ENCODE data around the gene TRAF6.
"Not testable (repeated sequence)": the region's sequence is repeated elsewhere in the genome, so short reads cannot be mapped to it uniquely, and the experiment has no call there.

TRAF6 gene

DNA sequence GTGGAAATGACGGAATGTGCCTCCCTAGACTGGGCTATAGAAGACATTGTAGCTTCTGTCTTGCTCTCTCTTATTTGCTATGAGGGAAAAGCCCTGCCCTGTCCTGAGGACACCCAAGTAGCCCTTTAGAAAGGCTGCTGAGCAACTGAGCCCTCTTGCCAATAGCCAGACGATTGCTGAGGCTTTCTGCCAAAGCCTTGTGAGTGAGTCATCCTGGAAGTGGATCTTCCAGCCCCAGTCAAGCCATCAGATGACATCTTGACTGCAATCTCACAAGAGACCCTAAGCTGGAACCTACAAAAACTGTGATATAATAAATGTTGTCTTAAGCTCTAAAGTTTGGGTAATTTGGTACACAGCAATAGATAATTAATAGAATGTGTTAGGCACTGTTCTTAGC, 3.9 kb upstream of the TRAF6 start:
- Histone ChIP-seq H3K4me3 (ENCODE audit: low read length) (no peak overlapping the region), H3K9me3 (ENCODE audit: control insufficient read depth, insufficient read depth, low read length) (no peaks in the 10 kb centered on the region), H3K4me1 (ENCODE audit: control insufficient read depth, insufficient read depth, low read length) (no peaks in the 10 kb centered on the region), H3K27me3 (ENCODE audit: control insufficient read depth, insufficient read depth, low read length) (no peaks in the 10 kb centered on the region), H3K36me3 (ENCODE audit: control insufficient read depth, insufficient read depth, low read length) (no peaks in the 10 kb centered on the region), H3K27ac (ENCODE audit: low read length) (no peak overlapping the region)
- no CpG with 5 or more reads among the region's 2 CpGs for WGBS (ENCODE audit: insufficient coverage, insufficient read length)
- no peak for DNase-seq (ENCODE audit: low read depth, low spot score)

DNA sequence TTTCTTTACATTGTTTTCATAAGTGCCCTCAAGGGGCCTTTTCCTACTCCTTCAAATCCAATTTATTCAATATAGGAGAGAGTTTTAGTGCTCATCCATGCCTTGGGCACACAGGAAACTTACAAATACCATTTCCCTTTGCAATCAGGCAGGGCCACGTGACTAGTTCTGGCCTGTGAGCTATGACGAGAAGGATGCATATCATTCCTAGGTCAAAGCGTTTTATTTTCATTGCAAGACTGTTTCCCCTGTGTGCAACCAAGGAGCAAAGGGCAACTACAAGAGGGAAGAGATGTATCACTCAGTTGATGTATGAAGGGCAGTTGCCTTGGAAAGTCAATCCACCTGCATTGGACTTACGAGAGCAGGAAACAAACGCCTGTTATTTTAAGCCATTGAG, 1.9 kb upstream of the TRAF6 start:
- Histone ChIP-seq H3K27ac (ENCODE audit: low read length) (no peak overlapping the region), H3K9me3 (ENCODE audit: control insufficient read depth, insufficient read depth, low read length) (no peaks in the 10 kb centered on the region), H3K4me1 (ENCODE audit: control insufficient read depth, insufficient read depth, low read length) (no peaks in the 10 kb centered on the region; the same call in 1 of the 2 replicates), H3K27me3 (ENCODE audit: control insufficient read depth, insufficient read depth, low read length) (no peaks in the 10 kb centered on the region), H3K4me3 (ENCODE audit: low read length) (no peak overlapping the region), H3K36me3 (ENCODE audit: control insufficient read depth, insufficient read depth, low read length) (no peaks in the 10 kb centered on the region)
- WGBS (ENCODE audit: insufficient coverage, insufficient read length): no CpG with 5 or more reads among the region's 5 CpGs
- DNase-seq (ENCODE audit: low read depth, low spot score): no peak

DNA sequence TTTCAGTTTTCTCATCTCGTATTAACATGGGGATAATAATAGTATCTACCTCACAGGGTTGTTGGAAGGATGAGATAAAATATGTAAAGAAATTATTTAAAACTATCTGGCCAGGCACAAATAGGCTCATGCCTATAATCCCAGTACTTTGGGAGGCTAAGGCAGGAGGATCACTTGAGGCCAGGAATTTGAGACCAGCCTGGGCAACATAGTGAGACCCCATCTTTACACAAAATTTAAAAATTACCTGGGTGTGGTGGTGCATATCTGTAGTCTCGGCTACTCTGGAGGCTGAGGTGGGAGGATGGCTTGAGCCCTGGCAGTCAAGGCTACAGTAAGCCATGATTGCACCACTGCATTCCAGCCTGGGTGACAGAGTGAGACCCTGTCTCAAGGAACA, 990 bp upstream of the TRAF6 start:
- H3K27ac ChIP-seq (ENCODE audit: low read length); H3K27me3 ChIP-seq (ENCODE audit: control insufficient read depth, insufficient read depth, low read length); H3K4me3 ChIP-seq (ENCODE audit: low read length); DNase-seq (ENCODE audit: low read depth, low spot score); H3K9me3 ChIP-seq (ENCODE audit: control insufficient read depth, insufficient read depth, low read length); H3K4me1 ChIP-seq (ENCODE audit: control insufficient read depth, insufficient read depth, low read length); H3K36me3 ChIP-seq (ENCODE audit: control insufficient read depth, insufficient read depth, low read length): not testable (repeated sequence)
- WGBS (ENCODE audit: insufficient coverage, insufficient read length): no CpG with 5 or more reads among the region's 2 CpGs

DNA sequence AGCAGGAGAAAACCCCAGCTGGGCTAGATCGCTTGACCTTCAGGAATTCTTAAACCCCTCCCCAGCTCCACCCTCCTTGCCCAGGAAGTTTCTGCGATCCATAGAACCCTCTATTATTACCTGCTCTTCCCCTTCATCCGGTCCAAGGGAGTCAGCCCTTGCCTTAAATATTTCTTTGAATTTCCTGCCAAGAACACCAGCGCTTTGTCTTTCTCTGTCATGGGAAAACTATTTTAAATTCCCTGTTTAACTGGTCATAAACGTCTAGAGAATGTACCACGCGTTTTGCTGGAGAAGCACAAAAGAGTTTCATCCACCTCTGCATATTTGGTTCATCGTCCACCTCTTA, 496 bp upstream of the TRAF6 start:
- no peak for DNase-seq (ENCODE audit: low read depth, low spot score)
- no peaks in the 10 kb centered on the region for H3K36me3 ChIP-seq (ENCODE audit: control insufficient read depth, insufficient read depth, low read length)
- WGBS (ENCODE audit: insufficient coverage, insufficient read length): no CpG with 5 or more reads among the region's 8 CpGs
- peak overlapping the region; percentile 71; the same call in 1 of the 2 replicates for H3K4me3 ChIP-seq (ENCODE audit: low read length)
- H3K9me3 ChIP-seq (ENCODE audit: control insufficient read depth, insufficient read depth, low read length): no peaks in the 10 kb centered on the region
- no peaks in the 10 kb centered on the region for H3K27me3 ChIP-seq (ENCODE audit: control insufficient read depth, insufficient read depth, low read length)
- H3K27ac ChIP-seq (ENCODE audit: low read length): no peak overlapping the region
- no peaks in the 10 kb centered on the region; the same call in 1 of the 2 replicates for H3K4me1 ChIP-seq (ENCODE audit: control insufficient read depth, insufficient read depth, low read length)

DNA sequence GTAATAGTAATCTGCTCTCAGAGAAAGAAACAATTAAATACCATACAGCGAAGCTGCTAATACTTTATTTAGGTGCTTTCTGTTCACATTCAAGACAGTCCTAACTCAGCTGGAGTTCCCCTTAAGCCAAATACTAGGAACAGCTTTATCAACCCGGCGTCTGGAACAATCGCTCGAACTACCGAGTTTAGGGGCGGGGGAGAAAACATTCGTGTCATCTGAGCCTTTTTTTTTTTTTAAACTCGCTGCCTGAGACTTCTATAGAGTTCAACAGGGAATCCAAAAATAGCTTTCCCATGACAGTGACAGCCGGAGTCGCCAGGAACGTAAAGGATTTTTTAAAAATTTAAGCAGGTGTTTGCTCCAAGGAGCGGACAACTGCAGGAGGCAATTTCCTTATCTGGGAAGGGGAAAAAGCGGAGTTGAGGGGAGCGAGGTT, 852 bp downstream of the TRAF6 start:
- no peaks in the 10 kb centered on the region for H3K27me3 ChIP-seq (ENCODE audit: control insufficient read depth, insufficient read depth, low read length)
- H3K4me1 ChIP-seq (ENCODE audit: control insufficient read depth, insufficient read depth, low read length): no peaks in the 10 kb centered on the region; the same call in 1 of the 2 replicates
- peak overlapping the region; percentile 71 for H3K4me3 ChIP-seq (ENCODE audit: low read length)
- no peaks in the 10 kb centered on the region for H3K36me3 ChIP-seq (ENCODE audit: control insufficient read depth, insufficient read depth, low read length)
- H3K27ac ChIP-seq (ENCODE audit: low read length): no peak overlapping the region
- H3K9me3 ChIP-seq (ENCODE audit: control insufficient read depth, insufficient read depth, low read length): no peaks in the 10 kb centered on the region
- WGBS (ENCODE audit: insufficient coverage, insufficient read length): no CpG with 5 or more reads among the region's 15 CpGs
- no peak for DNase-seq (ENCODE audit: low read depth, low spot score)

DNA sequence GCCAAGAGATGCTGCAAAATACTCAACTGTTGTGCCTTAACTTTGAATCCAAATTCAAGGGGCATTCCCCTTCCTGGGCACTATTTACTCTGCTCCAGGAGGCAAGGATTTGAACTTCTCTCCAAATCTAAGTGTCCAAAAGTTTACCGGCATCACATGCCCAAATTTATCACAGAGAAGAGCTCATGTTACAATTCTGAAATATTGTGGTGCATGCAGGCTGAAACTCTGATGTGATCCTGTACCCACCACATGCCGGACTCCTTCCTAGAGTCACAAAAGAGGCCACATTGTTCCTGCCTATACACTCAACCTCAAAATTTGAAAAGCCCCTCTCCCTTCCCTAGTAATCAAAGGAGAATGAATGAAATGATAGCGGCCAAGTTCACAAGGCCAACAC, 1.3 kb downstream of the TRAF6 start:
- Histone ChIP-seq H3K9me3 (ENCODE audit: control insufficient read depth, insufficient read depth, low read length) (no peaks in the 10 kb centered on the region), H3K36me3 (ENCODE audit: control insufficient read depth, insufficient read depth, low read length) (no peaks in the 10 kb centered on the region), H3K4me1 (ENCODE audit: control insufficient read depth, insufficient read depth, low read length) (no peaks in the 10 kb centered on the region; the same call in 1 of the 2 replicates), H3K4me3 (ENCODE audit: low read length) (no peak overlapping the region; the same call in 1 of the 2 replicates), H3K27me3 (ENCODE audit: control insufficient read depth, insufficient read depth, low read length) (no peaks in the 10 kb centered on the region), H3K27ac (ENCODE audit: low read length) (no peak overlapping the region)
- no peak for DNase-seq (ENCODE audit: low read depth, low spot score)
- WGBS (ENCODE audit: insufficient coverage, insufficient read length): no CpG with 5 or more reads among the region's 3 CpGs

DNA sequence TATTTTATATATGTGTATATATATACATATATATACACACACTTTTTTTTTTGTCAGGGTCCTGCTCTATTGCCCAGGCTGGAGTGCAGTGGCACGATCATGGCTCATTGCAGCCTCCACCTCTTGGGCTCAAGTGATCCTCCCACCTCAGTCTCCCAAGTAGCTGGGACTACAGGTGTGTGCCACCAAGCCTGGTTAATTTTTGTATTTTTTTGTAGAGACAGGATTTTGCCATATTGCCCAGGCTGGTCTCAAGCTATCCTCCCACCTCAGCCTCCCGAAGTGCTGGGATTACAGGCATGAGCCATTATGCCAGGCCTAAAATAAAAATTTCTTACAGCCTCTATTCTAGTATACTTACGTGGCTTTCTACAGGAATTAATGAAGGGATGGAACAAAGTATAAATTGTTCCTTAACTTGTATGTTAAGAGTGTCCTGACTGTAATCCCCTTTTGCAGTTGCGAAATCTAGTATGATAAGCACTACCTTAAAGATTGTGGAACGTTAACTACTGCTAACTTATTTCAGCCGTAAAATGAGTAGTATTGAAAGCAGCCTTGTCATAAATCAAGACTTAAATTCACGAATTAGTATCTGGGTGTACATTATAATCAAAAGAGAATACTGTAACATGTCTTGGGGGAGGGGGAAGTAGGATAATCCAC, 2.1 kb downstream of the TRAF6 start:
- no peak for DNase-seq (ENCODE audit: low read depth, low spot score)
- H3K36me3 ChIP-seq (ENCODE audit: control insufficient read depth, insufficient read depth, low read length): no peaks in the 10 kb centered on the region
- no peaks in the 10 kb centered on the region; the same call in 1 of the 2 replicates for H3K4me1 ChIP-seq (ENCODE audit: control insufficient read depth, insufficient read depth, low read length)
- H3K4me3 ChIP-seq (ENCODE audit: low read length): no peak overlapping the region
- H3K27ac ChIP-seq (ENCODE audit: low read length): no peak overlapping the region
- WGBS (ENCODE audit: insufficient coverage, insufficient read length): no CpG with 5 or more reads among the region's 7 CpGs
- no peaks in the 10 kb centered on the region for H3K27me3 ChIP-seq (ENCODE audit: control insufficient read depth, insufficient read depth, low read length)
- H3K9me3 ChIP-seq (ENCODE audit: control insufficient read depth, insufficient read depth, low read length): no peaks in the 10 kb centered on the region

DNA sequence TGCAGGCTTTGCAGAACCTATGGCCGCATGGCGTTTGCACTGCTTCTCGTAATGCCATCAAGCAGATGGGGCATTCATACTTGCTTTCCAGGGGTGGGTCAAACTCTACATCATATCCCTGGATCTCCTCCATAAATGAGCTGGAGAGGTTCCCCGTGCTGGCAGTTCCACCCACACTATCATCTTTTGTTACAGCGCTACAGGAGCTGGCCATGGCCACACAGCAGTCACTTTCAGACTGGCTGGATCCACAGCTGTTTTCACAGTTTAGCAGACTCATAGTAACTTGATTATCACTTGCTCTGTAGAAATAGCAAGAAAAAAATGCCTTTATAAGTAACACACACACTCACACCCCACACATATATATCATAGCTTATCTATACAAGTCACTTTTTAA, 8.8 kb downstream of the TRAF6 start:
- Histone ChIP-seq H3K27me3 (ENCODE audit: control insufficient read depth, insufficient read depth, low read length) (no peaks in the 10 kb centered on the region), H3K4me3 (ENCODE audit: low read length) (no peak overlapping the region), H3K36me3 (ENCODE audit: control insufficient read depth, insufficient read depth, low read length) (no peaks in the 10 kb centered on the region), H3K4me1 (ENCODE audit: control insufficient read depth, insufficient read depth, low read length) (no peaks in the 10 kb centered on the region), H3K27ac (ENCODE audit: low read length) (no peak overlapping the region), H3K9me3 (ENCODE audit: control insufficient read depth, insufficient read depth, low read length) (no peaks in the 10 kb centered on the region)
- WGBS (ENCODE audit: insufficient coverage, insufficient read length): no CpG with 5 or more reads among the region's 5 CpGs
- DNase-seq (ENCODE audit: low read depth, low spot score): no peak

DNA sequence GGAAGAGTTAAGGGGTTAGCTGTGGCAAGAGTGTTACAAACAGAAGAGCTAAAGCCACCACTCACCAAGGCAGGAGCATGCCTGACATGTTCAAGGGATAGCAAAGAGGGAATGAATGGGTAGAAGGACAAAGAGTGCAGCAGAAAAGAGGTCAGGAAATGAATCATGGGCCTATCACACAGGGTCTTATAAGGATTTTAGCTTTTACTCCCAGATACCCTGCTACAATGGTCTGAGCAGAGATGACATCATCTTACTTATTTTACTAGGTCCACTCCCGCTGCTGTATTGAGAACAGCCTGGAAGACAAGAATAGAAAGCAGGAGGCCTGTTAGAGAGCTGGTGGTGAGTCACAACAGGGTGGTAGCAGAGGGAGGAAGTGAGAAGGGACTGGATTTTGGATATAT, 9.8 kb downstream of the TRAF6 start:
- no peaks in the 10 kb centered on the region for H3K4me1 ChIP-seq (ENCODE audit: control insufficient read depth, insufficient read depth, low read length)
- WGBS (ENCODE audit: insufficient coverage, insufficient read length): no CpG with 5 or more reads among the region's 1 CpG
- no peak overlapping the region for H3K27ac ChIP-seq (ENCODE audit: low read length)
- no peaks in the 10 kb centered on the region for H3K36me3 ChIP-seq (ENCODE audit: control insufficient read depth, insufficient read depth, low read length)
- no peaks in the 10 kb centered on the region for H3K9me3 ChIP-seq (ENCODE audit: control insufficient read depth, insufficient read depth, low read length)
- no peak for DNase-seq (ENCODE audit: low read depth, low spot score)
- H3K4me3 ChIP-seq (ENCODE audit: low read length): no peak overlapping the region
- no peaks in the 10 kb centered on the region for H3K27me3 ChIP-seq (ENCODE audit: control insufficient read depth, insufficient read depth, low read length)

DNA sequence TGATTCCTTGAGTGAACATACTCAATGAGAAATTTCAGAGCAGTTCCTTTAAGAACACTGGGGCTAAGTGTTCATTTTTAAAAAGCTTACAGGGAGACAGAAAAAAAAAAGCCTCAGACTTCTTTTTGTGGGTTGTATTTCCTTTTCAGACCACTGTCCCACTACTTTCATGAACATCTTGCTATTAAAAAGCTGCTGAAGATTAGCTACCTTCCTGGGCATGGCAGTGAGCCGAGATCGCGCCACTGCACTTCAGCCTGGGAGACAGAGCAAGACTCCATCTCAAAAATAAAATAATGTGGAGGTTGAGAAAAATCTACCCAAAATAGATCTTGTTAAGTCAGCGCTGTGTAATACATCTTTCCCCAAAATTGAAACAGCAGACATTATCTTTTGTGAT, 10.8 kb downstream of the TRAF6 start:
- H3K27me3 ChIP-seq (ENCODE audit: control insufficient read depth, insufficient read depth, low read length): no peaks in the 10 kb centered on the region
- no peaks in the 10 kb centered on the region for H3K36me3 ChIP-seq (ENCODE audit: control insufficient read depth, insufficient read depth, low read length)
- no peak overlapping the region for H3K4me3 ChIP-seq (ENCODE audit: low read length)
- H3K27ac ChIP-seq (ENCODE audit: low read length): no peak overlapping the region
- WGBS (ENCODE audit: insufficient coverage, insufficient read length): no CpG with 5 or more reads among the region's 4 CpGs
- H3K9me3 ChIP-seq (ENCODE audit: control insufficient read depth, insufficient read depth, low read length): no peaks in the 10 kb centered on the region
- H3K4me1 ChIP-seq (ENCODE audit: control insufficient read depth, insufficient read depth, low read length): no peaks in the 10 kb centered on the region
- no peak for DNase-seq (ENCODE audit: low read depth, low spot score)

DNA sequence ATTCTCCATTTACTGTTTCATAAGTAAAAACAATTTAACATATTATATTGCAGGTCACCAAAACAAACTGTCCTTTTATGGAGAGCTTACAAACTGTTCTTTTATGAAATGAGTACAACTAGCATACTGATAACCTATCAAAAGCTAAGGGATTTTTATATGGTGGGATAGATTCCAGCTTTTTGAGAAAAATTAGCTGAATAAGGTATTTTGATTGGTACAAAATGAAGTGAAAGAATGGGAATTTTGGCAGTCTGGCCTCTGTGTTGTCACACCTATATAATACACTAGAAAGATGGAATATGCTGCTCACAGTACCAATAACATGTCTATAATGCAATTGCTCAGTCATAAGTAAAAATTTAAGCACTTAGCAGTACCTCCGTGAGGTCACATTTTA, 11.4 kb downstream of the TRAF6 start:
- Histone ChIP-seq H3K4me1 (ENCODE audit: control insufficient read depth, insufficient read depth, low read length) (no peaks in the 10 kb centered on the region), H3K27ac (ENCODE audit: low read length) (no peak overlapping the region), H3K4me3 (ENCODE audit: low read length) (no peak overlapping the region), H3K9me3 (ENCODE audit: control insufficient read depth, insufficient read depth, low read length) (no peaks in the 10 kb centered on the region), H3K27me3 (ENCODE audit: control insufficient read depth, insufficient read depth, low read length) (no peaks in the 10 kb centered on the region), H3K36me3 (ENCODE audit: control insufficient read depth, insufficient read depth, low read length) (no peaks in the 10 kb centered on the region)
- WGBS (ENCODE audit: insufficient coverage, insufficient read length): no CpG with 5 or more reads among the region's 1 CpG
- no peak for DNase-seq (ENCODE audit: low read depth, low spot score)
